Nephron (organoid): ENCODE measurements around the gene PLEKHM3.

Source experiments
- H3K27ac Mint-ChIP-seq, 3 experiments: 2 replicates each; pipeline ENCODE4 v1.8.0; 2020; ENCODE audit warnings: mixed read lengths in 3 of 3, mild to moderate bottlenecking in 2 of 3, moderate library complexity in 1 of 3
- H3K27me3 Mint-ChIP-seq: 2 replicates; pipeline ENCODE4 v1.8.0; 2021; ENCODE audit warnings: low read depth, mild to moderate bottlenecking, moderate library complexity, mixed read lengths
- H3K36me3 Mint-ChIP-seq: 2 replicates; pipeline ENCODE4 v1.8.0; 2020; ENCODE audit warnings: low read depth, mixed read lengths
- H3K4me1 Mint-ChIP-seq: 2 replicates; pipeline ENCODE4 v1.8.0; 2020; ENCODE audit warnings: mixed read lengths
- H3K4me3 Mint-ChIP-seq, 3 experiments: 2 replicates each; pipeline ENCODE4 v1.8.0; 2020; ENCODE audit warnings: mild to moderate bottlenecking in 3 of 3, mixed read lengths in 3 of 3, moderate library complexity in 2 of 3
- H3K9me3 Mint-ChIP-seq: 2 replicates; pipeline ENCODE4 v1.8.0; 2020; ENCODE audit warnings: mixed read lengths
- CTCF ChIP-seq, 3 experiments: fragments of 200-600 bp; sonication (generic); IDR thresholded peaks; one replicate each; pipeline ENCODE4 v1.5.0; 2021; ENCODE audit warnings: antibody characterized with exemption in 3 of 3; ENCODE audit not compliant: unreplicated experiment in 3 of 3

Gene PLEKHM3

GRCh38 chr2:207819021-207819797 is 206.1 kb downstream of the PLEKHM3 start:
- no peak overlapping the region for H3K4me3 Mint-ChIP-seq
- peak overlapping the region; percentile 36 to 93 (median 81) for H3K27ac Mint-ChIP-seq
- TF ChIP-seq CTCF (IDR thresholded peaks at IDR 0.05; ENCODE audit: unreplicated experiment in 3 of 3) = no peak
- H3K9me3 Mint-ChIP-seq = no peaks in the 10 kb centered on the region
- no peaks in the 10 kb centered on the region for H3K27me3 Mint-ChIP-seq
- peaks cover 10% of the 10 kb centered on the region for H3K36me3 Mint-ChIP-seq
- peaks cover 24% of the 10 kb centered on the region for H3K4me1 Mint-ChIP-seq

GRCh38 chr2:207816546-207816945 is 208.8 kb downstream of the PLEKHM3 start:
- Mint-ChIP-seq H3K27me3 (peaks cover 5% of the 10 kb centered on the region), H3K36me3 (no peaks in the 10 kb centered on the region), H3K27ac (no peak overlapping the region), H3K4me3 (no peak overlapping the region), H3K4me1 (peaks cover 20% of the 10 kb centered on the region), H3K9me3 (no peaks in the 10 kb centered on the region)
- TF ChIP-seq CTCF (IDR thresholded peaks at IDR 0.05; ENCODE audit: unreplicated experiment in 3 of 3) = no peak

GRCh38 chr2:207815254-207815653 is 210.1 kb downstream of the PLEKHM3 start:
- Mint-ChIP-seq H3K36me3 (no peaks in the 10 kb centered on the region), H3K27me3 (peaks cover 5% of the 10 kb centered on the region), H3K4me1 (peaks cover 26% of the 10 kb centered on the region), H3K9me3 (no peaks in the 10 kb centered on the region), H3K27ac (peak overlapping the region in 1 of 3 experiments; percentile 7), H3K4me3 (no peak overlapping the region)
- TF ChIP-seq CTCF (IDR thresholded peaks at IDR 0.05; ENCODE audit: unreplicated experiment in 3 of 3) = no peak

GRCh38 chr2:207813942-207814341 is 211.4 kb downstream of the PLEKHM3 start:
- Mint-ChIP-seq H3K4me1 (peaks cover 21% of the 10 kb centered on the region), H3K36me3 (no peaks in the 10 kb centered on the region), H3K9me3 (no peaks in the 10 kb centered on the region), H3K27me3 (peaks cover 5% of the 10 kb centered on the region), H3K27ac (no peak overlapping the region), H3K4me3 (no peak overlapping the region)
- no peak for TF ChIP-seq CTCF (IDR thresholded peaks at IDR 0.05; ENCODE audit: unreplicated experiment in 3 of 3)

- no peaks in the 10 kb centered on the region for H3K9me3 Mint-ChIP-seq
- TF ChIP-seq CTCF (IDR thresholded peaks at IDR 0.05; ENCODE audit: unreplicated experiment in 3 of 3) = no peak
- H3K4me3 Mint-ChIP-seq = no peak overlapping the region
- peaks cover 8% of the 10 kb centered on the region for H3K27me3 Mint-ChIP-seq
- peaks cover 21% of the 10 kb centered on the region for H3K4me1 Mint-ChIP-seq
- no peaks in the 10 kb centered on the region for H3K36me3 Mint-ChIP-seq
- no peak overlapping the region for H3K27ac Mint-ChIP-seq
Observed at GRCh38 chr2:207813221-207813916, 212.0 kb downstream of the PLEKHM3 start.
